Measurements from ENCODE around the gene TGFB2.

GRCh38 chr1:218364028-218364710 lies 19.0 kb downstream of the TGFB2 start:
- TF ChIP-seq, protein P1, sequence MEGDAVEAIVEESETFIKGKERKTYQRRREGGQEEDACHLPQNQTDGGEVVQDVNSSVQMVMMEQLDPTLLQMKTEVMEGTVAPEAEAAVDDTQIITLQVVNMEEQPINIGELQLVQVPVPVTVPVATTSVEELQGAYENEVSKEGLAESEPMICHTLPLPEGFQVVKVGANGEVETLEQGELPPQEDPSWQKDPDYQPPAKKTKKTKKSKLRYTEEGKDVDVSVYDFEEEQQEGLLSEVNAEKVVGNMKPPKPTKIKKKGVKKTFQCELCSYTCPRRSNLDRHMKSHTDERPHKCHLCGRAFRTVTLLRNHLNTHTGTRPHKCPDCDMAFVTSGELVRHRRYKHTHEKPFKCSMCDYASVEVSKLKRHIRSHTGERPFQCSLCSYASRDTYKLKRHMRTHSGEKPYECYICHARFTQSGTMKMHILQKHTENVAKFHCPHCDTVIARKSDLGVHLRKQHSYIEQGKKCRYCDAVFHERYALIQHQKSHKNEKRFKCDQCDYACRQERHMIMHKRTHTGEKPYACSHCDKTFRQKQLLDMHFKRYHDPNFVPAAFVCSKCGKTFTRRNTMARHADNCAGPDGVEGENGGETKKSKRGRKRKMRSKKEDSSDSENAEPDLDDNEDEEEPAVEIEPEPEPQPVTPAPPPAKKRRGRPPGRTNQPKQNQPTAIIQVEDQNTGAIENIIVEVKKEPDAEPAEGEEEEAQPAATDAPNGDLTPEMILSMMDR (IDR thresholded peaks at IDR 0.05 in 8 of 11, conservative IDR thresholded peaks at IDR 0.05 in 3 of 11): no peak
- TF ChIP-seq POLR2A (IDR thresholded peaks at IDR 0.05): no peak
